OCI-LY3 (cell line): ENCODE data around the gene KRABD2.

Experiments used
- EZH2phosphoT487 ChIP-seq: fragments of 200-600 bp; shearing (Covaris generic); IDR thresholded peaks from 2 replicates; pipeline ENCODE4 v1.6.1; 2018; ENCODE audit warnings: antibody characterized with exemption, mixed run types, low read depth
- TF ChIP-seq, protein P1 (sequence below): fragments of 200-600, 300-600 bp; sonication (generic); IDR thresholded peaks from 2 replicates; pipeline ENCODE4 v1.5.1; 2014; ENCODE audit warnings: antibody characterized with exemption, low read length, low read depth

- TF ChIP-seq, protein P1, sequence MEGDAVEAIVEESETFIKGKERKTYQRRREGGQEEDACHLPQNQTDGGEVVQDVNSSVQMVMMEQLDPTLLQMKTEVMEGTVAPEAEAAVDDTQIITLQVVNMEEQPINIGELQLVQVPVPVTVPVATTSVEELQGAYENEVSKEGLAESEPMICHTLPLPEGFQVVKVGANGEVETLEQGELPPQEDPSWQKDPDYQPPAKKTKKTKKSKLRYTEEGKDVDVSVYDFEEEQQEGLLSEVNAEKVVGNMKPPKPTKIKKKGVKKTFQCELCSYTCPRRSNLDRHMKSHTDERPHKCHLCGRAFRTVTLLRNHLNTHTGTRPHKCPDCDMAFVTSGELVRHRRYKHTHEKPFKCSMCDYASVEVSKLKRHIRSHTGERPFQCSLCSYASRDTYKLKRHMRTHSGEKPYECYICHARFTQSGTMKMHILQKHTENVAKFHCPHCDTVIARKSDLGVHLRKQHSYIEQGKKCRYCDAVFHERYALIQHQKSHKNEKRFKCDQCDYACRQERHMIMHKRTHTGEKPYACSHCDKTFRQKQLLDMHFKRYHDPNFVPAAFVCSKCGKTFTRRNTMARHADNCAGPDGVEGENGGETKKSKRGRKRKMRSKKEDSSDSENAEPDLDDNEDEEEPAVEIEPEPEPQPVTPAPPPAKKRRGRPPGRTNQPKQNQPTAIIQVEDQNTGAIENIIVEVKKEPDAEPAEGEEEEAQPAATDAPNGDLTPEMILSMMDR = no peak
- no peak for TF ChIP-seq EZH2phosphoT487
Measured at GRCh38 chr17:8338753-8339140, 37.8 kb downstream of the KRABD2 start.
